GM12892 (cell line): ENCODE measurements around the gene LDLRAD4.

Experiments used
- POLR2A ChIP-seq: IDR thresholded peaks from 2 replicates; pipeline ENCODE4 v1.6.1; 2011; ENCODE audit warnings: low read depth, low read length, control low read depth
- POLR2AphosphoS5 ChIP-seq: IDR thresholded peaks from 2 replicates; pipeline ENCODE4 v1.6.1; 2011; ENCODE audit warnings: low read depth, low read length, control low read depth
- TAF1 ChIP-seq: IDR thresholded peaks from 2 replicates; pipeline ENCODE4 v1.6.1; 2011; ENCODE audit warnings: low read depth, mild to moderate bottlenecking, control low read depth, low read length, borderline replicate concordance

GRCh38 chr18:13627639-13628038, 409.1 kb downstream of the LDLRAD4 start:
- TF ChIP-seq POLR2A (no peak), POLR2AphosphoS5 (no peak), TAF1 (no peak)
